SH-SY5Y (cell line): ENCODE data around the gene ITGB2.

Source experiments
- GATA2 ChIP-seq: IDR thresholded peaks from 2 replicates; pipeline ENCODE4 v1.6.1; 2011; ENCODE audit warnings: mild to moderate bottlenecking, low read depth, low read length
- GATA3 ChIP-seq: IDR thresholded peaks from 2 replicates; pipeline ENCODE4 v1.6.1; 2011; ENCODE audit warnings: low read depth, mild to moderate bottlenecking, low read length, moderate library complexity

DNA sequence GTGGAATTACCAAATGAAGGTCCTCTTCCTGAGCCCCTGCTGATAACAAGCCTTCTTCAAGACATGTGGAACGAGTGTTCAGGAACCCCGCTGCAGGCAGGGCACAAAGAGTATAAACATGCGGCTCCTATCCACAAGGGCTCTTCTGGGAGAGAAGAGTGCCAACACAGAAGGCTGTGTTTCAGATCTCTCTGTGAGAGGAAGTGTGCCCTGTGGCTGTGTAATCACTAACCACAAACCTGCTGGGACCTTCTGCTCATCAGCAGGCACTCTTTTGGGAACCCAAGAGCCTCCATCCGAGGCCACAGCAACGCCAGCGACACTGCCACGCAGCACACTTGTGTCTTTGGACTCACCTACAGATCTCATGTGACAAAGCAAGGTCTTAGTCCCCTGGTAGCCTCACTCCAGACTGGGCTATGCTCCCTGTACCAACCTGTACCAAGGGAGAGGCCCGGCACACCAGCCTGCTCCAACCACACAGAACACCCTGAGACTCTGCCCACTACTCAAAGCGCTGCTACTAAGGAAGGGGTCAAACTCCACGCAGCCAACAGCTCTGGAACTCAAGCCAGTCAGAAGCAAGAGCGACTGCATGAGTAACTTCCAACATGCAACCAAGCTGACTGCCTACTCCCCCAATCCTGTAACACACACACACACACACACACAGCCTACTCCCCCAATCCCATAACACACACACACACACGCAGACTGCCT lies 55.0 kb downstream of the ITGB2 start:
- TF ChIP-seq GATA3 (no peak), GATA2 (no peak)
